LNCaP clone FGC (cell line): ENCODE measurements around the gene GNA12.

Experiments used
- DNase-seq: peaks from one replicate; pipeline ENCODE4 v3.0.0-alpha.2; 2011; ENCODE audit warnings: low read depth
- H3K4me3 ChIP-seq: 2 replicates; pipeline ENCODE4 v1.5.1; 2011; ENCODE audit warnings: mild to moderate bottlenecking, low read depth, low read length, control low read depth
- CTCF ChIP-seq: IDR thresholded peaks from 2 replicates; pipeline ENCODE4 v1.5.1; 2012; ENCODE audit warnings: mild to moderate bottlenecking; ENCODE audit not compliant: control insufficient read depth, insufficient read depth; ENCODE audit errors: extremely low read depth

GNA12 gene

GRCh38 chr7:2840458-2840857 is 3.6 kb downstream of the GNA12 start:
- no peak for TF ChIP-seq CTCF
- no peak overlapping the region for H3K4me3 ChIP-seq
- DNase-seq = no peak

GRCh38 chr7:2838873-2839578 is 5.1 kb downstream of the GNA12 start:
- no peak for DNase-seq
- TF ChIP-seq CTCF = no peak
- H3K4me3 ChIP-seq = no peak overlapping the region

- DNase-seq = no peak
- TF ChIP-seq CTCF = no peak
- no peak overlapping the region for H3K4me3 ChIP-seq
Measured at GRCh38 chr7:2838451-2838850, 5.7 kb downstream of the GNA12 start.

GRCh38 chr7:2837496-2837895 is 6.6 kb downstream of the GNA12 start:
- DNase-seq = no peak
- no peak overlapping the region for H3K4me3 ChIP-seq

DNA sequence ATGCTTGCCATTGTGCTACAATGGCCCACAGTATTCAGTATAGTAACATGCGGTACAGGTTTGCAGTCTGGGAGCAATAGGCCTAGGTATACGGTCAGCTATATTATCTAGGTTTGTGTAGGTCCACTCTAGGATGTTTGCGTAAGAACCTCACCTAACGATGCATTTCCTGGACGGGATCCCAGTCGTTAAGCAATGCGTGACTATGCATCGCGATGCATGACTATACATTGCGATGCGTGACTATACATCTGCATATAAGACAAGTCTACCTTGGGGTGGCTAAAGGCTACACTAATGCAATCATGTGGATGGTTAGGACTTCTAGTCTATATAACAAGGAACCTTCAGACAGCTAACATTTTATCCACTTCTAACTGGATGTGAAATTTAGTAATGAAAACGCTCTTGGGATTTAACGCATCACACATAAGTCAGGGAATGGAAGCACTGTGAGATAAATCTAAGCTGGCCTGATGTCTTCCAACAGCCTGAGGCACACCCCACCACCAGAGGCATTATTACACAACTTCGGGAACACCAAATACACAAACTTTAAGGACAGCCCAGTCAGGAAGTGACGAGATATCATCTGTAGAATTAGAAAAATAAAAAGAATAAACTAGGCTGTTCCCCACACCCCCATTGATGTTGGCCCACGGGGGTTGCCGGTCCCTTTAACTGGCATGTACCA is 9.2 kb downstream of the GNA12 start:
- no peak overlapping the region for H3K4me3 ChIP-seq
- no peak for TF ChIP-seq CTCF
- DNase-seq = no peak

More at GRCh38 chr7:2837496-2837895, 6.6 kb downstream of the GNA12 start:
- no peak for TF ChIP-seq CTCF

GRCh38 chr7:2833083-2833910 is 10.8 kb downstream of the GNA12 start:
- H3K4me3 ChIP-seq = no peak overlapping the region
- no peak for TF ChIP-seq CTCF

More at GRCh38 chr7:2833083-2833910, 10.8 kb downstream of the GNA12 start:
- DNase-seq = no peak
